ENCODE measurements around the gene PDE6A. TPM values are rescaled to one million over a fixed set of nuclear protein-coding genes. Genes with fewer than 3 reads are reported as not detected.

The PDE6A gene
- total and polyA plus RNA-seq, 2 of the 13 experiments (the other 11 are each of a cell fraction or from before 2014, with no cell fraction given): 0.01 TPM; not detected in 1

- in situ Hi-C loops (cut with HindIII; ENCODE audit: extremely low pct_ligation_motif_present, low pct_unique_long_range_greater_than_20kb) (no loop called here), intact Hi-C loops (cut with micrococcal nuclease; ENCODE audit: unreplicated experiment) (no loop called here)
- peaks cover 14% of the 10 kb centered on the region for H3K4me1 ChIP-seq (ENCODE audit: insufficient read depth, low read length)
- no peak overlapping the region for H3K4me3 ChIP-seq (replicated peaks in 1 of 3; ENCODE audit: insufficient read depth in 1 of 3, low read depth in 2 of 3, low read length in 3 of 3)
- H3K9ac ChIP-seq (ENCODE audit: insufficient read depth, low read depth, low read length): no peak overlapping the region
- POLR2A ChIA-PET: no interaction called here
- H3K27ac ChIP-seq (ENCODE audit: extremely low read length, insufficient read depth, low read length): no peak overlapping the region
- TF ChIP-seq TEAD3 (CRISPR knock-in tag; optimal IDR thresholded peaks at IDR 0.05; ENCODE audit: borderline replicate concordance) (no peak), ZNF775 (CRISPR knock-in tag; IDR thresholded peaks at IDR 0.05; ENCODE audit: borderline replicate concordance) (no peak), FOXM1 (CRISPR knock-in tag; IDR thresholded peaks at IDR 0.05) (no peak)
- H3K4me2 ChIP-seq (ENCODE audit: low read depth, low read length): no peak overlapping the region
- DNase-seq (ENCODE audit: low spot score) (no peak), ATAC-seq (no peak), FAIRE-seq (no peak)
- H2AFZ ChIP-seq (ENCODE audit: low read length): no peak overlapping the region
- H3K36me3 ChIP-seq (replicated peaks in 1 of 2; ENCODE audit: control insufficient read depth in 1 of 2, insufficient read depth in 2 of 2, low read length in 2 of 2): no peaks in the 10 kb centered on the region
- H3K9me3 ChIP-seq (ENCODE audit: low read length): no peaks in the 10 kb centered on the region
- CTCF ChIA-PET (ENCODE audit: low intra/inter-chr PET ratio, low total read pairs): no interaction called here
- BruUV-seq (replicated peaks): no TSS peak
- no peaks in the 10 kb centered on the region for H4K20me1 ChIP-seq (ENCODE audit: insufficient read depth, low read length)
- H3K79me2 ChIP-seq (ENCODE audit: insufficient read depth, low read length): no peaks in the 10 kb centered on the region
- WGBS (ENCODE audit: low lambda C conversion rate): 52% methylated on average over 2 of the region's 2 CpGs
- no peaks in the 10 kb centered on the region for H3K27me3 ChIP-seq (ENCODE audit: control insufficient read depth in 1 of 2, insufficient read depth in 2 of 2, low read length in 2 of 2)
These were observed 43.1 kb downstream of the PDE6A start for GRCh38 chr5:149901511-149901910.

GRCh38 chr5:149900390-149900789, 44.2 kb downstream of the PDE6A start:
- BruUV-seq (replicated peaks): no TSS peak
- peaks cover 0 to 5% of the 10 kb centered on the region in 2 experiments; a peak in 1 of 5 replicates for H3K27me3 ChIP-seq (ENCODE audit: control insufficient read depth in 1 of 2, insufficient read depth in 2 of 2, low read length in 2 of 2)
- no peak overlapping the region for H3K27ac ChIP-seq (ENCODE audit: extremely low read length, insufficient read depth, low read length)
- H3K9ac ChIP-seq (ENCODE audit: insufficient read depth, low read depth, low read length): no peak overlapping the region
- no peak overlapping the region for H2AFZ ChIP-seq (ENCODE audit: low read length)
- H3K4me2 ChIP-seq (ENCODE audit: low read depth, low read length): no peak overlapping the region
- H4K20me1 ChIP-seq (ENCODE audit: insufficient read depth, low read length): no peaks in the 10 kb centered on the region
- intact Hi-C loops (cut with micrococcal nuclease; ENCODE audit: unreplicated experiment): no loop called here
- FAIRE-seq (no peak), ATAC-seq (no peak), DNase-seq (ENCODE audit: low spot score) (no peak)
- H3K4me1 ChIP-seq (ENCODE audit: insufficient read depth, low read length): peaks cover 14% of the 10 kb centered on the region
- TF ChIP-seq SIX1 (CRISPR knock-in tag; IDR thresholded peaks at IDR 0.05; ENCODE audit: borderline replicate concordance): no peak
- no peaks in the 10 kb centered on the region for H3K9me3 ChIP-seq (ENCODE audit: low read length)
- ChIA-PET CTCF (ENCODE audit: low intra/inter-chr PET ratio, low total read pairs) (no interaction called here), POLR2A (no interaction called here)
- no peaks in the 10 kb centered on the region for H3K36me3 ChIP-seq (replicated peaks in 1 of 2; ENCODE audit: control insufficient read depth in 1 of 2, insufficient read depth in 2 of 2, low read length in 2 of 2)
- in situ Hi-C loops (cut with HindIII; ENCODE audit: extremely low pct_ligation_motif_present, low pct_unique_long_range_greater_than_20kb): no loop called here
- H3K4me3 ChIP-seq (replicated peaks in 1 of 3; ENCODE audit: insufficient read depth in 1 of 3, low read depth in 2 of 3, low read length in 3 of 3): no peak overlapping the region
- no peaks in the 10 kb centered on the region for H3K79me2 ChIP-seq (ENCODE audit: insufficient read depth, low read length)
- WGBS (ENCODE audit: low lambda C conversion rate): 24% methylated on average over 2 of the region's 2 CpGs
